Body of pancreas (tissue), 4 donors: Measurements from ENCODE around the gene MKRN2.

Experiments used
- POLR2A ChIP-seq, 3 donors: fragments of 450-650 bp; IDR thresholded peaks; one replicate each; pipeline ENCODE4 v1.6.1; 2016; ENCODE audit warnings: antibody characterized with exemption in 3 of 3, mild to moderate bottlenecking in 2 of 3
- TF ChIP-seq, protein P1 (sequence below), 7 experiments: fragments of 450-650 bp in 4 of 7; fragments of 200-600 bp in 3 of 7; sonication (generic) in 3 of 7; IDR thresholded peaks; one replicate each; pipeline ENCODE4 v1.5.1; 2016 to 2019; ENCODE audit warnings: antibody characterized with exemption in 7 of 7

DNA sequence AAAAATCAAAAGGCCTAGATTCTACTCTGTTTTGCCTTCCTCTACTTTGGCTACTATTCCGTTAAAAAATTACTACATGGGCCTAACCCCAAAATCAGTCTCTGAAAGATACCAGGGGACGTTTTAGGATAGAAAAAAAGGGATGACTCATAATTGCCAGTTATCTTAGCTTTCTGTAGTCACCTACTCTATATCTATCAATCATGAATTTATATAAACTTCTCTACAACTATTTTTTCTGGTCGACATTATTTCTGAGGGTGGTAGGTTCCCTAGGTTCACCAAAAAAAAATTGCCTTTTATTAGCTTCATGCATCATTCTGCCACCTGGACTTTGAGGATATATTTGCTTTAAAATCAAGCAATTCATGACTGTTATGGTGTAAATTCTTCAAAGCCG is 70.5 kb downstream of the MKRN2 start:
- TF ChIP-seq, protein P1, sequence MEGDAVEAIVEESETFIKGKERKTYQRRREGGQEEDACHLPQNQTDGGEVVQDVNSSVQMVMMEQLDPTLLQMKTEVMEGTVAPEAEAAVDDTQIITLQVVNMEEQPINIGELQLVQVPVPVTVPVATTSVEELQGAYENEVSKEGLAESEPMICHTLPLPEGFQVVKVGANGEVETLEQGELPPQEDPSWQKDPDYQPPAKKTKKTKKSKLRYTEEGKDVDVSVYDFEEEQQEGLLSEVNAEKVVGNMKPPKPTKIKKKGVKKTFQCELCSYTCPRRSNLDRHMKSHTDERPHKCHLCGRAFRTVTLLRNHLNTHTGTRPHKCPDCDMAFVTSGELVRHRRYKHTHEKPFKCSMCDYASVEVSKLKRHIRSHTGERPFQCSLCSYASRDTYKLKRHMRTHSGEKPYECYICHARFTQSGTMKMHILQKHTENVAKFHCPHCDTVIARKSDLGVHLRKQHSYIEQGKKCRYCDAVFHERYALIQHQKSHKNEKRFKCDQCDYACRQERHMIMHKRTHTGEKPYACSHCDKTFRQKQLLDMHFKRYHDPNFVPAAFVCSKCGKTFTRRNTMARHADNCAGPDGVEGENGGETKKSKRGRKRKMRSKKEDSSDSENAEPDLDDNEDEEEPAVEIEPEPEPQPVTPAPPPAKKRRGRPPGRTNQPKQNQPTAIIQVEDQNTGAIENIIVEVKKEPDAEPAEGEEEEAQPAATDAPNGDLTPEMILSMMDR (IDR thresholded peaks at IDR 0.05): no peak
- no peak for TF ChIP-seq POLR2A (IDR thresholded peaks at IDR 0.05)
